HCT116 (cell line): Measurements from ENCODE around the gene P2RY13. TPM values are rescaled to one million over a fixed set of nuclear protein-coding genes. Genes with fewer than 3 reads are reported as not detected.

ENCODE experiments used
- ATAC-seq: fragments of 200-7000 bp; cut with Tn5 transposase; 2 replicates; pipeline ENCODE4 v1.9.1; 2020; ENCODE audit warnings: mild to moderate bottlenecking, moderate library complexity
- BruUV-seq: library from RNA; stranded (reverse); fragments of 400-500 nt; replicated peaks from 2 replicates; lab custom pipeline; 2021; lab: Mats Ljungman, UMichigan
- CTCF ChIA-PET: fragments of 300-600 bp; sonication (Branson Sonifier 250); formaldehyde crosslinking; loops from one replicate; lab custom pipeline; 2021; ENCODE audit warnings: antibody characterized with exemption; lab: Charles Lee
- POLR2A ChIA-PET: fragments of 300-600, 350-600 bp; sonication (Branson Sonifier 250); formaldehyde crosslinking; loops from one replicate; lab custom pipeline; 2021; ENCODE audit warnings: antibody characterized with exemption; lab: Charles Lee
- RAD21 ChIA-PET, 2 experiments: fragments of 300-600 bp; sonication (Branson Sonifier 250); formaldehyde crosslinking; loops; one replicate each; lab custom pipeline; 2023; ENCODE audit warnings: low total read pairs in 2 of 2; ENCODE audit not compliant: uncharacterized antibody in 2 of 2, unreplicated experiment in 2 of 2, low non-redundant PET in 1 of 2; lab: Charles Lee
- DNase-seq: peaks from one replicate; pipeline ENCODE4 v3.0.0-alpha.2; 2010; ENCODE audit warnings: low read depth, low spot score
- H2AFZ ChIP-seq: fragments of 200-600 bp; shearing (Covaris generic), sonication (generic); 2 replicates; pipeline ENCODE4 v1.6.1; 2017; ENCODE audit warnings: low read depth, mixed run types, mixed read lengths, antibody characterized with exemption, low read length; ENCODE audit not compliant: poor library complexity, severe bottlenecking
- H3K27ac ChIP-seq: 2 replicates; pipeline ENCODE4 v1.5.1; 2012; ENCODE audit warnings: low read depth, low read length
- H3K27me3 ChIP-seq: fragments of 200-600 bp; sonication (generic); 2 replicates; pipeline ENCODE4 v1.6.1; 2016; ENCODE audit warnings: mixed run types, low read length, mixed read lengths; ENCODE audit not compliant: insufficient read depth
- H3K36me3 ChIP-seq, 2 experiments: fragments of 200-500 bp in 1 of 2; fragments of 200-600 bp in 1 of 2; sonication (Bioruptor generic) in 1 of 2; sonication (generic) in 1 of 2; 2 replicates each; pipeline versions ENCODE4 v1.5.1 to v1.6.1; 2014 to 2016; ENCODE audit warnings: low read length in 2 of 2, inconsistent platforms in 1 of 2, mixed read lengths in 1 of 2, mixed run types in 1 of 2; ENCODE audit not compliant: insufficient read depth in 2 of 2, control insufficient read depth in 1 of 2
- H3K4me1 ChIP-seq, 2 experiments: fragments of 200-600 bp in 1 of 2; sonication (generic) in 1 of 2; 2 replicates each; pipeline versions ENCODE4 v1.5.1 to v1.6.1; 2012 to 2017; ENCODE audit warnings: low read length in 2 of 2, inconsistent platforms in 1 of 2, mild to moderate bottlenecking in 1 of 2, mixed read lengths in 1 of 2, mixed run types in 1 of 2, moderate library complexity in 1 of 2; ENCODE audit not compliant: insufficient read depth in 2 of 2, control insufficient read depth in 1 of 2
- H3K4me2 ChIP-seq: fragments of 200-600 bp; sonication (generic); 2 replicates; pipeline ENCODE4 v1.6.1; 2017; ENCODE audit warnings: mixed run types, low read length, mixed read lengths
- H3K4me3 ChIP-seq, 2 experiments: fragments of 200-600 bp in 1 of 2; sonication (generic) in 1 of 2; replicated peaks in 1 of 2; 2 replicates each; pipeline ENCODE4 v1.5.1; 2011 to 2016; ENCODE audit warnings: low read length in 2 of 2, control low read depth in 1 of 2, low read depth in 1 of 2, mild to moderate bottlenecking in 1 of 2, mixed read lengths in 1 of 2, mixed run types in 1 of 2
- H3K79me2 ChIP-seq: fragments of 200-600 bp; sonication (generic); 2 replicates; pipeline ENCODE4 v1.6.1; 2017; ENCODE audit warnings: mild to moderate bottlenecking, mixed run types, low read length, moderate library complexity, mixed read lengths; ENCODE audit not compliant: insufficient read depth
- H3K9ac ChIP-seq: fragments of 200-600 bp; sonication (generic); 2 replicates; pipeline ENCODE4 v1.6.1; 2016; ENCODE audit warnings: low read length, mixed read lengths
- H3K9me2 ChIP-seq: fragments of 200-600 bp; sonication (generic), shearing (Covaris generic); 2 replicates; pipeline ENCODE4 v1.6.1; 2017; ENCODE audit warnings: mixed run types, mild to moderate bottlenecking, moderate library complexity; ENCODE audit not compliant: insufficient read depth
- H3K9me3 ChIP-seq, 2 experiments: fragments of 200-500 bp in 1 of 2; fragments of 200-600 bp in 1 of 2; sonication (Bioruptor generic) in 1 of 2; sonication (generic) in 1 of 2; 2 replicates each; pipeline ENCODE4 v1.6.1; 2014 to 2017; ENCODE audit warnings: low read length in 2 of 2, mixed read lengths in 2 of 2, inconsistent platforms in 1 of 2, low read depth in 1 of 2, mild to moderate bottlenecking in 1 of 2, mixed run types in 1 of 2, moderate library complexity in 1 of 2; ENCODE audit not compliant: control insufficient read depth in 1 of 2, insufficient read depth in 1 of 2
- H4K20me1 ChIP-seq: fragments of 200-600 bp; sonication (generic), shearing (Covaris generic); 2 replicates; pipeline ENCODE4 v1.6.1; 2017; ENCODE audit warnings: mixed run types, mild to moderate bottlenecking, moderate library complexity; ENCODE audit not compliant: insufficient read depth
- ATF3 ChIP-seq: IDR thresholded peaks from 2 replicates; pipeline ENCODE4 v1.6.1; 2012
- CBX3 ChIP-seq: IDR thresholded peaks from 2 replicates; pipeline ENCODE4 v1.6.1; 2012; ENCODE audit warnings: low read depth
- CTCF ChIP-seq, 3 experiments: fragments of 200-600 bp in 1 of 3; sonication (generic) in 1 of 3; IDR thresholded peaks in 2 of 3; conservative IDR thresholded peaks in 1 of 3; 2 replicates each; pipeline ENCODE4 v1.5.1; 2012 to 2017; ENCODE audit warnings: low read depth in 2 of 3, low read length in 2 of 3, antibody characterized with exemption in 1 of 3, borderline replicate concordance in 1 of 3, control low read depth in 1 of 3, mild to moderate bottlenecking in 1 of 3, mixed read lengths in 1 of 3, mixed run types in 1 of 3, moderate library complexity in 1 of 3; ENCODE audit not compliant: insufficient read depth in 1 of 3
- EGR1 ChIP-seq: IDR thresholded peaks from 2 replicates; pipeline ENCODE4 v1.6.1; 2012; ENCODE audit warnings: low read depth
- ELF1 ChIP-seq: IDR thresholded peaks from 2 replicates; pipeline ENCODE4 v1.6.1; 2012; ENCODE audit warnings: low read depth, borderline replicate concordance
- EZH2 ChIP-seq: fragments of 200-600 bp; sonication (generic); IDR thresholded peaks from 2 replicates; pipeline ENCODE4 v1.6.1; 2017; ENCODE audit warnings: antibody characterized with exemption, mixed run types
- EZH2phosphoT487 ChIP-seq: fragments of 200-600 bp; IDR thresholded peaks from 2 replicates; pipeline ENCODE4 v1.6.1; 2018; ENCODE audit warnings: antibody characterized with exemption, borderline replicate concordance
- FOSL1 ChIP-seq: IDR thresholded peaks from 2 replicates; pipeline ENCODE4 v1.6.1; 2012; ENCODE audit warnings: low read depth
- JUND ChIP-seq: IDR thresholded peaks from 2 replicates; pipeline ENCODE4 v1.6.1; 2012
- MAX ChIP-seq: IDR thresholded peaks from 2 replicates; pipeline ENCODE4 v1.6.1; 2012
- POLR2A ChIP-seq: IDR thresholded peaks from 2 replicates; pipeline ENCODE4 v1.7.0; 2011; ENCODE audit warnings: borderline replicate concordance; ENCODE audit not compliant: insufficient read depth, insufficient read length; ENCODE audit errors: extremely low read depth
- POLR2AphosphoS5 ChIP-seq: IDR thresholded peaks from 2 replicates; pipeline ENCODE4 v1.6.1; 2011; ENCODE audit warnings: mild to moderate bottlenecking, low read depth, low read length, moderate library complexity
- RAD21 ChIP-seq: IDR thresholded peaks from 2 replicates; pipeline ENCODE4 v1.6.1; 2012; ENCODE audit warnings: low read depth, mild to moderate bottlenecking
- REST ChIP-seq: IDR thresholded peaks from 2 replicates; pipeline ENCODE4 v1.6.1; 2012; ENCODE audit warnings: low read depth
- SIN3A ChIP-seq: IDR thresholded peaks from 2 replicates; pipeline ENCODE4 v1.6.1; 2012; ENCODE audit warnings: low read depth
- SRF ChIP-seq: IDR thresholded peaks from 2 replicates; pipeline ENCODE4 v1.6.1; 2012; ENCODE audit warnings: low read depth
- YY1 ChIP-seq: IDR thresholded peaks from 2 replicates; pipeline ENCODE4 v1.6.1; 2011; ENCODE audit warnings: low read length, low read depth, moderate library complexity, mild to moderate bottlenecking; ENCODE audit not compliant: insufficient replicate concordance; ENCODE audit errors: extremely low read depth
- ZBTB33 ChIP-seq: IDR thresholded peaks from 2 replicates; pipeline ENCODE4 v1.6.1; 2011; ENCODE audit warnings: mild to moderate bottlenecking, low read length, moderate library complexity; ENCODE audit not compliant: insufficient replicate concordance; ENCODE audit errors: extremely low read depth
- ZFX ChIP-seq: fragments of 450-650 bp; IDR thresholded peaks from 2 replicates; pipeline ENCODE4 v1.6.1; 2017
- ZNF274 ChIP-seq: fragments of 200-500 bp; sonication (Bioruptor generic); IDR thresholded peaks from 2 replicates; pipeline ENCODE4 v1.6.1; 2014; ENCODE audit warnings: mild to moderate bottlenecking, low read depth, low read length, inconsistent platforms
- intact Hi-C: fragments of 100-400 bp; cut with micrococcal nuclease; formaldehyde crosslinking; loops from 2 replicates; pipeline ENCODE4 v1.10.0; 2022
- total RNA-seq: library from RNA; stranded (reverse); gene quantifications from one replicate; pipeline ENCODE4 v1.2.1, GENCODE V29; 2021; ENCODE audit not compliant: unreplicated experiment

P2RY13 gene
- total RNA-seq, 1 experiment from 2014 or later = not detected

- TF ChIP-seq REST = no peak
- no peak for TF ChIP-seq POLR2AphosphoS5
- TF ChIP-seq ZBTB33 = no peak
- TF ChIP-seq EGR1 = no peak
- no peak for TF ChIP-seq POLR2A
- TF ChIP-seq ATF3 = no peak
- no peak for TF ChIP-seq RAD21
- no peak for TF ChIP-seq EZH2
- TF ChIP-seq EZH2phosphoT487 = no peak
- no peak for TF ChIP-seq SIN3A
- no peak for TF ChIP-seq JUND
- no peak for TF ChIP-seq ZNF274
- no peak for TF ChIP-seq ELF1
- no peak for TF ChIP-seq MAX
- TF ChIP-seq SRF = no peak
- no peak for TF ChIP-seq CTCF (IDR thresholded peaks at IDR 0.05 in 2 of 3, conservative IDR thresholded peaks at IDR 0.05 in 1 of 3; ENCODE audit: borderline replicate concordance in 1 of 3, insufficient read depth in 1 of 3, low read depth in 2 of 3, low read length in 2 of 3)
- no peak for TF ChIP-seq YY1
- no peak for TF ChIP-seq FOSL1
- TF ChIP-seq CBX3 = no peak
- no peak for TF ChIP-seq ZFX
- TF ChIP-seq, all 23 proteins: peak for 0
- Histone ChIP-seq H3K4me2 (peak overlapping the region; percentile 77), H3K79me2 (no peaks in the 10 kb centered on the region), H3K9me2 (no peaks in the 10 kb centered on the region), H2AFZ (no peak overlapping the region), H3K4me1 (peaks cover 44 to 52% of the 10 kb centered on the region in 2 experiments), H3K36me3 (no peaks in the 10 kb centered on the region), H3K9ac (no peak overlapping the region), H3K9me3 (no peaks in the 10 kb centered on the region), H3K27ac (no peak overlapping the region), H3K4me3 (no peak overlapping the region), H3K27me3 (no peaks in the 10 kb centered on the region), H4K20me1 (no peaks in the 10 kb centered on the region)
- RAD21 ChIA-PET = no interaction called here
- BruUV-seq = no TSS peak
- DNase-seq (no peak), ATAC-seq (no peak)
- POLR2A ChIA-PET = no interaction called here
- CTCF ChIA-PET = interaction anchor here (1.6 kb wide), 1 partner anchor 9 kb away, joined by 5 read pairs; no protein-coding TSS in a partner anchor
- intact Hi-C loops = no loop called here
Measured at GRCh38 chr3:151318313-151318712, 11.0 kb downstream of the P2RY13 start.
